Suprapubic skin (tissue), 4 donors: ENCODE results near the gene ARFGEF3. TPM values are rescaled to one million over a fixed set of nuclear protein-coding genes. Genes with fewer than 3 reads are reported as not detected.

Source experiments
- DNase-seq, 2 donors: peaks; one replicate each; pipeline ENCODE4 v3.0.0-alpha.2; 2019; ENCODE audit warnings: low spot score in 2 of 2
- H3K27ac ChIP-seq: fragments of 200-600 bp; sonication (generic); one replicate; pipeline ENCODE4 v1.5.1; 2019
- H3K27me3 ChIP-seq: fragments of 200-600 bp; sonication (generic); one replicate; pipeline ENCODE4 v1.5.1; 2019
- H3K36me3 ChIP-seq: fragments of 200-600 bp; sonication (generic); one replicate; pipeline ENCODE4 v1.5.1; 2019
- H3K4me1 ChIP-seq: fragments of 200-600 bp; sonication (generic); one replicate; pipeline ENCODE4 v1.5.1; 2019
- H3K4me3 ChIP-seq: fragments of 200-600 bp; sonication (generic); one replicate; pipeline ENCODE4 v1.5.1; 2019; ENCODE audit warnings: mild to moderate bottlenecking
- H3K9me3 ChIP-seq: fragments of 200-600 bp; sonication (generic); one replicate; pipeline ENCODE4 v1.5.1; 2019
- EP300 ChIP-seq: sonication (generic); formaldehyde crosslinking; IDR thresholded peaks from one replicate; pipeline ENCODE4 v1.6.1; 2017; ENCODE audit warnings: antibody characterized with exemption
- POLR2A ChIP-seq, 2 donors: fragments of 450-650 bp; IDR thresholded peaks; one replicate each; pipeline ENCODE4 v1.6.1; 2017; ENCODE audit warnings: antibody characterized with exemption in 2 of 2, mild to moderate bottlenecking in 2 of 2, moderate library complexity in 2 of 2
- POLR2AphosphoS5 ChIP-seq, 3 donors: sonication (generic); formaldehyde crosslinking; IDR thresholded peaks; one replicate each; pipeline ENCODE4 v1.6.1; 2017; ENCODE audit warnings: antibody characterized with exemption in 3 of 3
- WGBS: methylation state at CpG from one replicate; pipeline ENCODE4 v1.1.5; 2018; 5-methylcytosine and 5-hydroxymethylcytosine counted together
- total RNA-seq, 4 donors: library from RNA; depleted of rRNA; stranded (reverse); fragments of >200 nt; gene quantifications; one replicate each; pipeline ENCODE4 v1.1.0, GENCODE V29; 2016
- TF ChIP-seq, protein P1 (sequence below), 2 donors: fragments of 200-600 bp in 1 of 2; fragments of 450-650 bp in 1 of 2; sonication (generic) in 1 of 2; IDR thresholded peaks; one replicate each; pipeline ENCODE4 v1.5.1; 2016 to 2019; ENCODE audit warnings: antibody characterized with exemption in 2 of 2, mild to moderate bottlenecking in 1 of 2, moderate library complexity in 1 of 2

The ARFGEF3 gene
- total RNA-seq, 4 donors from 2014 or later, result 5.1 to 20.6 (median 9.6) TPM

DNA sequence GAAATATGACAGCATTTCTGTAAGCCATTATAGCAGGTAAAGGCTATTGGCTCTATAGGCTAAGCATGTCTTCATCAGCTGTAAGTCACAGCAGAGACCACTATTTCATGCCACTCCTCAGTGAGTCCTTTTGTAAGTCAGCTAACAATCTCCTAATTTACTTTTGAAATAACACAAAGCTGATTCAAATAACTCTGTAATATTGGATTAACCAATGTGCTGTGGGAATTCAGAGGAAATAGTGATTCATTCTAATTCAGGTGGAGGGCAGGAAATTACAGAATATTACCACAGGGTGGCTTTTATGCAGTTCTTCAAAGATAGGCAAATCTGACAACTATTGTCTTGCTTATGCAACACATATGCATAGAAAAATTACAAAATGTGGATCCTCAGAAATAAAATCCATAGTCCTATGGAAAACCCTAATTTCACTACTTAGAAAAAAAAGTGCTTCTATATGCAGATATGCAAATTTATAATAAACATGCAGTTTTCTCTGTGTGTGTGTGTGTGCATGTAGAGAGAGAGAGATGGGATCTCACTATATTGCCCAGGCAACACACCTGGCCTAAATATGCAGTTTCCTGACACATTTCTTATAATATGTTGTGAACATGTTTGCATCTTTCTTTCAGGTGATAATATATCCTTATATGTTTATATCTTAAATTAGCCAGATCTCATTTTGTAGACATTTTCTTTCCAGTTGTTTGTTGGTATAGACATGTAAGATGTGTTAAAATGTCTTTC is 211.1 kb downstream of the ARFGEF3 start:
- TF ChIP-seq POLR2A (IDR thresholded peaks at IDR 0.05) (no peak), EP300 (no peak)
- TF ChIP-seq, protein P1, sequence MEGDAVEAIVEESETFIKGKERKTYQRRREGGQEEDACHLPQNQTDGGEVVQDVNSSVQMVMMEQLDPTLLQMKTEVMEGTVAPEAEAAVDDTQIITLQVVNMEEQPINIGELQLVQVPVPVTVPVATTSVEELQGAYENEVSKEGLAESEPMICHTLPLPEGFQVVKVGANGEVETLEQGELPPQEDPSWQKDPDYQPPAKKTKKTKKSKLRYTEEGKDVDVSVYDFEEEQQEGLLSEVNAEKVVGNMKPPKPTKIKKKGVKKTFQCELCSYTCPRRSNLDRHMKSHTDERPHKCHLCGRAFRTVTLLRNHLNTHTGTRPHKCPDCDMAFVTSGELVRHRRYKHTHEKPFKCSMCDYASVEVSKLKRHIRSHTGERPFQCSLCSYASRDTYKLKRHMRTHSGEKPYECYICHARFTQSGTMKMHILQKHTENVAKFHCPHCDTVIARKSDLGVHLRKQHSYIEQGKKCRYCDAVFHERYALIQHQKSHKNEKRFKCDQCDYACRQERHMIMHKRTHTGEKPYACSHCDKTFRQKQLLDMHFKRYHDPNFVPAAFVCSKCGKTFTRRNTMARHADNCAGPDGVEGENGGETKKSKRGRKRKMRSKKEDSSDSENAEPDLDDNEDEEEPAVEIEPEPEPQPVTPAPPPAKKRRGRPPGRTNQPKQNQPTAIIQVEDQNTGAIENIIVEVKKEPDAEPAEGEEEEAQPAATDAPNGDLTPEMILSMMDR (IDR thresholded peaks at IDR 0.05), result no peak
- no peaks in the 10 kb centered on the region for H3K9me3 ChIP-seq
- H3K4me1 ChIP-seq, result no peaks in the 10 kb centered on the region
- H3K27me3 ChIP-seq, result no peaks in the 10 kb centered on the region
- H3K27ac ChIP-seq, result no peak overlapping the region
- no peak overlapping the region for H3K4me3 ChIP-seq
- no peak for DNase-seq
- H3K36me3 ChIP-seq, result no peaks in the 10 kb centered on the region

GRCh38 chr6:138374230-138374629 is 212.5 kb downstream of the ARFGEF3 start:
- Histone ChIP-seq H3K9me3 (no peaks in the 10 kb centered on the region), H3K27ac (no peak overlapping the region), H3K36me3 (no peaks in the 10 kb centered on the region), H3K27me3 (no peaks in the 10 kb centered on the region), H3K4me1 (no peaks in the 10 kb centered on the region), H3K4me3 (no peak overlapping the region)
- TF ChIP-seq, protein P1 (IDR thresholded peaks at IDR 0.05), result no peak
- no peak for DNase-seq

GRCh38 chr6:138374815-138375214 is 213.1 kb downstream of the ARFGEF3 start:
- DNase-seq, result no peak
- no peak for TF ChIP-seq EP300
- TF ChIP-seq, protein P1 (IDR thresholded peaks at IDR 0.05), result no peak
- Histone ChIP-seq H3K36me3 (no peaks in the 10 kb centered on the region), H3K4me1 (no peaks in the 10 kb centered on the region), H3K4me3 (no peak overlapping the region), H3K9me3 (no peaks in the 10 kb centered on the region), H3K27ac (no peak overlapping the region), H3K27me3 (no peaks in the 10 kb centered on the region)
- WGBS, result 100% methylated on average over 2 of the region's 2 CpGs

DNA sequence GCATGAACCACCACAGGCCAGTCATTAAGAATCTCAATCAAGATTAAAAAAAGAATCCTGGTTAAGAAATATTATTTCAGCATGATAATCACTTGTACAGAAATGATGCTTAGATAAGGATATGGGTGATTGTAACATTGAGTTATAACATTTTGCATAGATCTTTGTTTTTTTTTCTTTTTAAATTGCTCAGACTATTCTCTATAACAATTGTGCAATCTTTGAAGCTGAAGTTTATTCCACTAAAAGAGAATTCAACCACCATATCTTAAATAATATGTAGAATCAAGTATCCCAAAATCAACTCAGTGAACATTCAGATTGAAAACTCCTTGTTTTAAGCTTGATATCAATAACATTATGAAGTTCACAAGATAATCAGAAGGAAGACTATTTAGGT is 215.3 kb downstream of the ARFGEF3 start:
- no peak for TF ChIP-seq POLR2A (IDR thresholded peaks at IDR 0.05)
- TF ChIP-seq EP300, result no peak
- no peak for TF ChIP-seq POLR2AphosphoS5 (IDR thresholded peaks at IDR 0.05)
- TF ChIP-seq, protein P1 (IDR thresholded peaks at IDR 0.05), result no peak
- no peak for DNase-seq
- Histone ChIP-seq H3K27ac (no peak overlapping the region), H3K9me3 (no peaks in the 10 kb centered on the region), H3K4me3 (no peak overlapping the region), H3K36me3 (no peaks in the 10 kb centered on the region), H3K4me1 (no peaks in the 10 kb centered on the region), H3K27me3 (no peaks in the 10 kb centered on the region)

GRCh38 chr6:138377844-138378243 is 216.1 kb downstream of the ARFGEF3 start, which contains the start of gene SMIM28:
TSS of gene SMIM28 (plus strand) at chr6:138377905. CDS start at chr6:138378073, 168 bp downstream.
- no peak for DNase-seq
- Histone ChIP-seq H3K27me3 (no peaks in the 10 kb centered on the region), H3K36me3 (no peaks in the 10 kb centered on the region), H3K27ac (no peak within 1 kb of the TSS), H3K4me3 (no peak within 1 kb of the TSS), H3K9me3 (no peaks in the 10 kb centered on the region), H3K4me1 (no peaks in the 10 kb centered on the region)
- TF ChIP-seq POLR2A (IDR thresholded peaks at IDR 0.05) (no peak), EP300 (no peak), POLR2AphosphoS5 (IDR thresholded peaks at IDR 0.05) (no peak)
- TF ChIP-seq, protein P1 (IDR thresholded peaks at IDR 0.05), result no peak
- WGBS, result 83% methylated on average over 6 of the region's 6 CpGs
